Right cardiac atrium (tissue), 5 donors: ENCODE results near the gene CCDC106. TPM values are rescaled to one million over a fixed set of nuclear protein-coding genes. Genes with fewer than 3 reads are reported as not detected.

Experiments
- ATAC-seq, 2 donors: fragments of 200-7000 bp; cut with Tn5 transposase; one replicate each; pipeline versions ENCODE4 v1.8.0 to v1.9.1; 2020; ENCODE audit warnings: moderate library complexity in 2 of 2, mild to moderate bottlenecking in 1 of 2
- DNase-seq, 3 donors: peaks; one replicate each; pipeline ENCODE4 v3.0.0-alpha.2; 2020
- H3K27ac ChIP-seq: one replicate; pipeline ENCODE4 v1.5.1; 2013; ENCODE audit warnings: mild to moderate bottlenecking, low read length, control low read depth, moderate library complexity
- H3K27me3 ChIP-seq: one replicate; pipeline ENCODE4 v1.6.1; 2013; ENCODE audit not compliant: control insufficient read depth, insufficient read depth
- H3K4me1 ChIP-seq: one replicate; pipeline ENCODE4 v1.6.1; 2013; ENCODE audit warnings: low read length; ENCODE audit not compliant: control insufficient read depth, insufficient read depth
- H3K4me3 ChIP-seq: one replicate; pipeline ENCODE4 v1.5.1; 2013; ENCODE audit warnings: low read length, control low read depth
- H3K9me3 ChIP-seq: one replicate; pipeline ENCODE4 v1.6.1; 2013; ENCODE audit warnings: low read length; ENCODE audit not compliant: control insufficient read depth
- WGBS: extraction: QIAGEN DNeasy Blood & Tissue Kit; methylation state at CpG from one replicate; pipeline ENCODE4 v1.1.7; 2013; 5-methylcytosine and 5-hydroxymethylcytosine counted together
- intact Hi-C, 4 donors: fragments of 100-400 bp; cut with DNase I; formaldehyde crosslinking; loops; one replicate each; pipeline versions ENCODE4 v1.11.0 to v1.14.0; 2022 to 2023
- polyA plus RNA-seq: library from polyadenylated mRNA; stranded (reverse); fragments of 200-250 nt; gene quantifications from one replicate; pipeline ENCODE4 v1.2.3, GENCODE V29; 2013
- total RNA-seq, 4 donors: library from RNA; stranded (reverse); fragmentation: NEBNext Ultra II Directional; extraction: Animal tissue kit (Norgen Biotek cat#: 25700); gene quantifications; one replicate each; pipeline ENCODE4 v1.2.1, GENCODE V29; 2021
- donor health status: healthy with polysubstance abuse.
- donor health status: DM: no; HTN: yes; CAD: no.
- donor health status: DM: no; HTN: no; CAD: no.
- donor health status: DM: no; HTN: yes; CAD: no; lungs with severe emphysema.
- donor health status: DM: yes; HTN: yes; CAD: no.

The CCDC106 gene
- total and polyA plus RNA-seq, 5 donors = 23.6 to 30.4 (median 24.5) TPM

DNA sequence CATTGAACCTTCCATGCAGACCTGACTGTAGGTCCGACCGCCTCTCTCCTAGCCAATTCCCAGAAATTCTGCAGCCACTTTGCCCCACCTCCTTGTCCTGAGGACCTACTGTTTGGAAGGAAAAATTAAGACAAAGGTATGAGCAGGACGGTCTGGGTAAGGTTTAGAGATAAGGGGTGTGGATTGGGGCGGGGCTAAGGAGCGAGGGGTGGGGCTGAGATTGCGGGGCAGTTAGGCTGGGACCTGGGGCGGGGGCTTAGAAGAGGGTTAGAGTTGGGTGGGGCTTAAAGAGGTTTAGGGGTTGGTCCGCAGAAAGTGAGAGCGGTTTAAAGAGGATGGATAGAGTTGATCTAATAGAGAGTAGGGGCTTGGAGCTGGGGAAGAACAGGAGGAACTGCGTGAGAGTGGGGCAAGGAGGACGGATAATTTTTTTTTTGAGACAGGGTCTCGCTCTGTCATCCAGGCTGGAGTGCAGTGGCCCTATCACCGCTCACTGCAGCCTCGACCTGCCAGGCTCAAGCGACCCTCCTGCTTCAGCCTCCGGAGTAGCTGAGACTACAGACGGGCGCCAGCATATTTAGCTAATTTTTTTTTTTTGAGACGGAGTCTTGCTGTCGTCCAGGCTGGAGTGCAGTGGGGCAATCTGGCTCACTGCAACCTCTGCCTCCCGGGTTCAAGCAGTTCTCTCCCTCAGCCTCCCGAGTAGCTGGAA is 44.3 kb upstream of the CCDC106 start:
- DNase-seq (peak in 1 of 3 donors; percentile 51), ATAC-seq (no peak)
- H3K4me1 ChIP-seq = peaks cover 3% of the 10 kb centered on the region
- 72% methylated on average over 22 of the region's 22 CpGs for WGBS
- intact Hi-C loops = loop anchor here in 1 of 4 donors (10.0 kb wide), 1 partner anchor 89 kb away; no protein-coding TSS in a partner anchor
- H3K9me3 ChIP-seq = no peaks in the 10 kb centered on the region
- H3K27ac ChIP-seq = no peak overlapping the region
- no peak overlapping the region for H3K4me3 ChIP-seq
- H3K27me3 ChIP-seq = no peaks in the 10 kb centered on the region

DNA sequence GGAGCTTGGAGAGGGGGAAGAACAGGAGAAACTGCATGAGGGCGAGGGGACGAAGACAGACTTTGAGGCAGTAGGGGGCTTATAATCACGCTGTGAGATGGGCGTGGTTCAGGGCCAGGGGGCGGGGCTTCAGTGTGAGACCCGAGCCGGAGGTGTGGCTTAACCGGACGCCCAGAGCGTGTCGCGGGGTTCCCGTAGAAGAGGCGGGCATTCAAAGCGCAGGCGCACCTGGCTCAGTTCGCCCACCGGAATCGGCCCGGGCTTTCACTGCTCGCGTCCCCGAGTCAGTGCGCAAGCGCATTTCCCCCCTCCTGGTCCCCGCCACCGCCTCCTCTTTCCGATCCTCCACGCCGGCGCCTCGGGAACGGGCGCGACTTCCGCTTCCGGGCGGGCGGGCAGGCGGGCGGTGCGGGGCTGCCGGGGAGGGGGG is 42.8 kb upstream of the CCDC106 start:
- Histone ChIP-seq H3K4me1 (peaks cover 3% of the 10 kb centered on the region), H3K27ac (peak overlapping the region; percentile 98), H3K4me3 (peak overlapping the region; percentile 75), H3K27me3 (no peaks in the 10 kb centered on the region), H3K9me3 (no peaks in the 10 kb centered on the region)
- under 1% methylated on average over 43 of the region's 43 CpGs for WGBS
- intact Hi-C loops = loop anchor here in 3 of 4 donors (5.0 to 10.0 kb wide), 2 partner anchors 88 to 90 kb away; no protein-coding TSS in a partner anchor
- peak; percentile 84 to 85 for ATAC-seq
- DNase-seq = peak; percentile 98 to 99 (median 99)

GRCh38 chr19:55605637-55606470 is 42.2 kb upstream of the CCDC106 start, which contains the start of gene ZNF865:
Gene ZNF865 (plus strand): TSS chr19:55605647. CDS start chr19:55613619, 7,972 bp downstream.
- DNase-seq = peak; percentile 66 to 86 (median 84)
- Histone ChIP-seq H3K27me3 (no peaks in the 10 kb centered on the region), H3K27ac (peak within 1 kb of the TSS; percentile 98), H3K4me3 (peak within 1 kb of the TSS; percentile 75), H3K4me1 (peaks cover 7% of the 10 kb centered on the region), H3K9me3 (no peaks in the 10 kb centered on the region)
- ATAC-seq = peak; percentile 36 to 39
- WGBS = under 1% methylated on average over 44 of the region's 44 CpGs
- intact Hi-C loops = loop anchor here in 3 of 4 donors (5.0 to 10.0 kb wide), 2 partner anchors 89 to 91 kb away; no protein-coding TSS in a partner anchor

DNA sequence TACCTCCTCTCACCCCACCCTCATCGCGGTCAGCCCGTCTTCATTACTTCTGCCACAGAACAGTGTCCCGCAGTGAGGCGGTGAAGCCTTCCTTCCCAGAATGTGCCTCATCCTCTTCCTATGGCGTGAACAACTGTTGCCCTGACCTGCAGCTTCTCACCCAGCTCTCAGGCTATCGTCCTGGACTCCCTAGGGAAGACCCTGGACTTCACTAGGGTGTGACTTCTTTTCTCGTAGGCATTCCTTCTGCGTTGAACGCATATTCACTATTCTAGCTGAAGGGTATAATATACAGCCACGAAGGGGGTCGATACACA is 41.6 kb upstream of the CCDC106 start:
- H3K27ac ChIP-seq = peak overlapping the region; percentile 96
- 18% methylated on average over 12 of the region's 12 CpGs for WGBS
- peak overlapping the region; percentile 75 for H3K4me3 ChIP-seq
- ATAC-seq (no peak), DNase-seq (no peak)
- peaks cover 9% of the 10 kb centered on the region for H3K4me1 ChIP-seq
- intact Hi-C loops = loop anchor here in 3 of 4 donors (5.0 to 10.0 kb wide), 2 partner anchors 89 to 92 kb away; no protein-coding TSS in a partner anchor
- no peaks in the 10 kb centered on the region for H3K27me3 ChIP-seq
- H3K9me3 ChIP-seq = no peaks in the 10 kb centered on the region

DNA sequence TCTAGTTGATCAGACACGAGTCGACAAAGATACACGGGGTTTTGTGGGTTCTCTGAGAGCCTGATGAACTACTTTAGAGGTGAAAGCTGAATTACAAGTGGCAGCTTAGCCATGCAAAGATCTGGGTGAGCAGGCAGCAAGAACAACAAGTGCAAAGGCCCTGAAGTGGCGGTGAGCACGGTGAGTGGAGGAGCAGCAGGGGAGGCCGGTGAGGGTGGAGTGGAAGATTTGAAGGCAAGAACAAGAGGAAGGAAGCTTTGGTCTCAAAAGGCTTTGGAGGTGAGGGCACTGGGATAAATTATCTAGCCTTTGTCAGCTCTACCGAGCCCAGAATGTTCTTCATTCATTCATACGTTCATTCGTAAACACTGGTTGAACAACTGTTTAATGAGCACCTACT is 41.2 kb upstream of the CCDC106 start:
- 71% methylated on average over 9 of the region's 9 CpGs for WGBS
- ATAC-seq (no peak), DNase-seq (peak in 1 of 3 donors; percentile 55)
- H3K27me3 ChIP-seq = no peaks in the 10 kb centered on the region
- no peaks in the 10 kb centered on the region for H3K9me3 ChIP-seq
- intact Hi-C loops = loop anchor here in 3 of 4 donors (5.0 to 10.0 kb wide), 2 partner anchors 90 to 92 kb away; no protein-coding TSS in a partner anchor
- no peak overlapping the region for H3K4me3 ChIP-seq
- no peak overlapping the region for H3K27ac ChIP-seq
- H3K4me1 ChIP-seq = peaks cover 9% of the 10 kb centered on the region

DNA sequence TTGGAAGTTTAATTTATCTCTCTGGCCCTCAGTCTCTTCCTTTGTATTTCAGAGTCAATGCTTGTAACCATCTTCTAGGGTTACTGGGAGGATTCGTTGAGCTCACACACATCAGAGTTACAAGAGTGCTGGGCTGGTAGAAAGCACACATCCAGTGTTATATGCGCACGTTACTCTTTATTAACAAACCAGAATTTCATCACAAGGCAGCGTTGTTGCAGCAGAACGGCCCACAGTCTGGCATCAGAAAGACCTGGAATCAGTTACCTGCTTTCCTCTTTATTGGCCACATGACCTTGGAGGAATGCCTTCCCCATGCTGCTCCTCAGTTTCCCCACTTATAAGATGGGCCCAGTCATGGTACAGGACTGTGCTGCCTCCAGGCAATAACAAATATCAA is 38.7 kb upstream of the CCDC106 start:
- H3K4me1 ChIP-seq = peaks cover 12% of the 10 kb centered on the region
- 92% methylated on average over 5 of the region's 5 CpGs for WGBS
- no peaks in the 10 kb centered on the region for H3K27me3 ChIP-seq
- ATAC-seq (no peak), DNase-seq (peak in 1 of 3 donors; percentile 7)
- intact Hi-C loops = loop anchor here in 3 of 4 donors (5.0 to 10.0 kb wide), 2 partner anchors 92 to 95 kb away; no protein-coding TSS in a partner anchor
- H3K27ac ChIP-seq = no peak overlapping the region
- H3K4me3 ChIP-seq = no peak overlapping the region
- H3K9me3 ChIP-seq = no peaks in the 10 kb centered on the region

GRCh38 chr19:55611300-55611982 is 36.6 kb upstream of the CCDC106 start:
- peaks cover 12% of the 10 kb centered on the region for H3K4me1 ChIP-seq
- intact Hi-C loops = no loop called here

DNA sequence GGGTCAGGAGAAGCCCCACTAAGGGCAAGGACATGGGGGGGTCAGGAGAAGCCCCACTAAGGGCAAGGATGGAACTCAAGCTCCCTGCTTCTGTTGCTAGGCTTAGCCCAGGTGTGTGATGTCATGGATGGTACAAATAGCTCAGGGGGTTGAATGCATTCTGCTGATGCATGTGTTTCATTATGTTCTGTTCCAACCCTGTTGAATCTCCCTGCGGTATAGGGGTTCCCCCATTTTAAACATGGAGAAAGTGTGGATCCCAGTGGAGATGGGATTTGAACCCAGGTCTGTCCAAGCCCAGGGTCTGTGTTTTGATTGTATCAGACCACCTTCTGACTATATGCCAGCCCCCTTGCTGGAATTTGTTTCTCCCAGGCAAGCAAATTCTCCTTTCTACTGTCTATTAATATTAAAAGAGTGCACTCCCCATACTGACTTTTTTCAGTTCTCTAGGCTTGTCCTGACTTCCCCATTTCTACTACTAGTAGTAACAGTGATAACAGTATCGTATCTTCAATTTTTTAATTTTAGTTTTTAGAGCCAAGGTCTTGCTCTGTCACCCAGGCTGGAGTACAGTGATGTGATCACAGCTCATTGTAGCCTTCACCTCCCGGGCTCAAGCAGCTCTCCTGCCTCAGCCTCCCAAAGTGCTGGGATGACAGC is 35.9 kb upstream of the CCDC106 start:
- peak overlapping the region; percentile 81 for H3K27ac ChIP-seq
- H3K9me3 ChIP-seq = no peaks in the 10 kb centered on the region
- H3K4me1 ChIP-seq = peaks cover 8% of the 10 kb centered on the region
- no peak for DNase-seq
- no peak for ATAC-seq
- H3K27me3 ChIP-seq = no peaks in the 10 kb centered on the region
- 61% methylated on average over 3 of the region's 3 CpGs for WGBS
- intact Hi-C loops = no loop called here
- no peak overlapping the region for H3K4me3 ChIP-seq

More at GRCh38 chr19:55611300-55611982, 36.6 kb upstream of the CCDC106 start:
- Histone ChIP-seq H3K9me3 (no peaks in the 10 kb centered on the region), H3K27ac (peak overlapping the region; percentile 79), H3K27me3 (no peaks in the 10 kb centered on the region), H3K4me3 (no peak overlapping the region)
- WGBS = 49% methylated on average over 15 of the region's 15 CpGs
- DNase-seq (peak in 1 of 3 donors; percentile 51), ATAC-seq (peak; percentile 52 to 60)

DNA sequence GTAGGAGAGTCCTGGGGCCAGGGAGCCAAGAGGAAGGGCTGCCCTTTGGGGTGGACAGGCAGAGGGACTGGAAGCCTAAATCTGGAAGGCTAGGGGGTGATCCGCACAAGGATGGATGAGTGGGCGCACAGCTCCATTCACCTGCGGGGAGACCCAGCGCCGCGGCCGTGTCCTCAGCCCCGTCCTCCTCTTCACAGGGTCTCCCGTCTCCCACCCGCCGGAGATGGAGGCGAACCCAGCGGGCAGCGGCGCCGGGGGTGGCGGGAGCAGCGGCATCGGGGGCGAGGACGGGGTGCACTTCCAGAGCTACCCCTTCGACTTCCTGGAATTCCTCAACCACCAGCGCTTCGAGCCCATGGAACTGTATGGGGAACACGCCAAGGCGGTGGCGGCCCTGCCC is 34.6 kb upstream of the CCDC106 start:
- intact Hi-C loops = no loop called here
- no peaks in the 10 kb centered on the region for H3K27me3 ChIP-seq
- peaks cover 8% of the 10 kb centered on the region for H3K4me1 ChIP-seq
- no peak for DNase-seq
- H3K27ac ChIP-seq = peak overlapping the region; percentile 18
- no peak for ATAC-seq
- no peaks in the 10 kb centered on the region for H3K9me3 ChIP-seq
- 93% methylated on average over 27 of the region's 27 CpGs for WGBS
- no peak overlapping the region for H3K4me3 ChIP-seq
